Activated naive CD8-positive, alpha-beta T cell (primary cell): ENCODE data around the gene PLPP7.

Experiments used
- H3K27ac Mint-ChIP-seq: one replicate; pipeline ENCODE4 v1.8.0; 2021; ENCODE audit warnings: mixed read lengths
- H3K27me3 Mint-ChIP-seq: one replicate; pipeline ENCODE4 v1.8.0; 2021; ENCODE audit warnings: mixed read lengths
- H3K36me3 Mint-ChIP-seq: one replicate; pipeline ENCODE4 v1.8.0; 2021; ENCODE audit warnings: mixed read lengths
- H3K4me1 Mint-ChIP-seq: one replicate; pipeline ENCODE4 v1.8.0; 2021; ENCODE audit warnings: low read depth, mixed read lengths
- H3K4me3 Mint-ChIP-seq: one replicate; pipeline ENCODE4 v1.8.0; 2021; ENCODE audit warnings: mild to moderate bottlenecking, mixed read lengths
- H3K9me3 Mint-ChIP-seq: one replicate; pipeline ENCODE4 v1.8.0; 2021; ENCODE audit warnings: low read depth, mixed read lengths

Gene PLPP7

GRCh38 chr9:131284856-131285255 is 4.7 kb upstream of the PLPP7 start:
- Mint-ChIP-seq H3K4me3 (no peak overlapping the region), H3K27me3 (peaks cover 1% of the 10 kb centered on the region), H3K27ac (no peak overlapping the region), H3K36me3 (no peaks in the 10 kb centered on the region), H3K9me3 (no peaks in the 10 kb centered on the region), H3K4me1 (peaks cover 13% of the 10 kb centered on the region)

- H3K36me3 Mint-ChIP-seq: no peaks in the 10 kb centered on the region
- H3K27ac Mint-ChIP-seq: no peak overlapping the region
- H3K27me3 Mint-ChIP-seq: no peaks in the 10 kb centered on the region
- no peaks in the 10 kb centered on the region for H3K9me3 Mint-ChIP-seq
- no peak overlapping the region for H3K4me3 Mint-ChIP-seq
- H3K4me1 Mint-ChIP-seq: peaks cover 5% of the 10 kb centered on the region
Measured at GRCh38 chr9:131287359-131287758, 2.2 kb upstream of the PLPP7 start.

DNA sequence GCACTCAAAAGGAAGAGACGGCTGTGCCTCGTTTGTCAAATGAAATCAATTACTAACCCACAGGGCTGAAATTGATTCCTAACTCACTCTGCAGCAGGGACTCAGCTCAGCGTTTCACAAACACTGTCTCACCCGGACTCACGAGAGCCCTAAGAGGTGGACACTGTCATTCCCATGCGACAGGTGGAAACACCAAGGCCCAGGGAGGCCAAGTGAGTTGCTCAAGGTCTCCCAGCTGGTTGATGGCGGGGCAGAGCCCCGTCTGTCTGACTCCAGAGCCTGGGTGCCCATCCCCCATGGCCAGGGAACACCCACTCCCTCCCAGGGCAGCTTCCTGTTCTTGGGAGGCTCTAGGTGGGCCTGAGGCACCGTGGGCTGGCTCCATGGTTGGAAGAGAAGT is 1.3 kb upstream of the PLPP7 start:
- Mint-ChIP-seq H3K4me1 (peaks cover 3% of the 10 kb centered on the region), H3K36me3 (no peaks in the 10 kb centered on the region), H3K4me3 (no peak overlapping the region), H3K27ac (no peak overlapping the region), H3K27me3 (no peaks in the 10 kb centered on the region), H3K9me3 (no peaks in the 10 kb centered on the region)

DNA sequence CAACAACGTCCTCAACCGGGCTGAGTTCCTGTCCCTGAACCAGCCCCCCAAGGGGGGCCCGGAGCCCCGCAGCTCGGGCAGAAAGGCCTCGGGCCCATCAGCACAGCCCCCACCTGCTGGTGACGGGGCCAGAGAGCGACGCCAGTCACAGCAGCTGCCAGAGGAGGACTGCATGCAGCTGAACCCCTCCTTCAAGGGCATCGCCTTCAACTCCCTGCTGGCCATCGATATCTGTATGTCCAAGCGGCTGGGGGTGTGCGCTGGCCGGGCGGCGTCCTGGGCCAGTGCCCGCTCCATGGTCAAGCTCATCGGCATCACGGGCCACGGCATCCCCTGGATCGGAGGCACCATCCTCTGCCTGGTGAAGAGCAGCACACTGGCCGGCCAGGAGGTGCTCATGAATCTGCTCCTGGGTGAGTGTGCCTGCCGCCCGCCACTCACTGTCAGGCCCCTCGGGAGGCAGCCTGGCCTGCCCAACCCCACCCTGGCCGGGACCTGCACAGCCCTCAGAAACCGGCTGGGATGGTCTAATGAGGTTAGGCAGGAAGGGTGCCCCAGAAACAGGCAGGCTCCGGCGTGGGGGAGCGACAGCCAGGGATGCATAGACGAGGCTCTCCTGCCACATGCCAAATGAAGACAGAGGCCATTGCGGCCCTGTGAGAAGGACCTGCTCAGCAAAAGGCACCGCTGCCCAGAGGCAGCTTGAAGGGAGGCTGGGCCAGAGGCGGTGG is 678 bp downstream of the PLPP7 start:
- no peak overlapping the region for H3K27ac Mint-ChIP-seq
- no peaks in the 10 kb centered on the region for H3K36me3 Mint-ChIP-seq
- no peak overlapping the region for H3K4me3 Mint-ChIP-seq
- H3K9me3 Mint-ChIP-seq: no peaks in the 10 kb centered on the region
- H3K27me3 Mint-ChIP-seq: no peaks in the 10 kb centered on the region
- peaks cover 2% of the 10 kb centered on the region for H3K4me1 Mint-ChIP-seq

DNA sequence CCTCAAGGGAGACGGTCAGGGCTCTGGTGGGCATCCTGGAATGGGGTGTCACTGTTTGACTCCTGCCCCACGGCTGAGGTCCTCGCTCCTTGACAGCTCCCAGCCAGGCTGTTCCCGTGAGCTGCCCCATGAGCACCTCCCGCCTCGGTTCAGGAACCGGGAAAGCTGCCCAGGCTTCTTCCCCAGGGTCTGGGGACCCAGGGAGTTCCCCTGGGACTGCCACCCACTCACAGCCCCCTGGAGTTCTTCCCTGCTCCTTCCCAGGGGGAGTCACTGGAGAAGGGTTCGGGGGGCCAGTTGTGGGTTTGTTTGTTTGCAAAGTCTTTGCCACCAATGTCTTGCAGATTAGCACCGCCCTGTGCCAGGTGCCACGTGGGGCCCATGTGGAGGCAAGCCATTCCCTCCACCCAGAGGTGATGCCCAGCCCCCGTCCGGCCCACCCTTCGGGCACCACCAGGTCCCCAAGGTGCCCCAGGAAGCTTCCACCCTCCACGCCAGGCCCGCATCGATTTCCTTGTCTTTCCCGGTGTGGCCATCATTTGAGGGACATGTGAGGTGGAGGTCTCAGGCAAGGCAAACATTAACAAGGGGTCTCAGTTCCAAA is 1.3 kb downstream of the PLPP7 start:
- H3K4me1 Mint-ChIP-seq: peaks cover 2% of the 10 kb centered on the region
- H3K27ac Mint-ChIP-seq: no peak overlapping the region
- H3K36me3 Mint-ChIP-seq: no peaks in the 10 kb centered on the region
- no peaks in the 10 kb centered on the region for H3K9me3 Mint-ChIP-seq
- no peaks in the 10 kb centered on the region for H3K27me3 Mint-ChIP-seq
- no peak overlapping the region for H3K4me3 Mint-ChIP-seq

DNA sequence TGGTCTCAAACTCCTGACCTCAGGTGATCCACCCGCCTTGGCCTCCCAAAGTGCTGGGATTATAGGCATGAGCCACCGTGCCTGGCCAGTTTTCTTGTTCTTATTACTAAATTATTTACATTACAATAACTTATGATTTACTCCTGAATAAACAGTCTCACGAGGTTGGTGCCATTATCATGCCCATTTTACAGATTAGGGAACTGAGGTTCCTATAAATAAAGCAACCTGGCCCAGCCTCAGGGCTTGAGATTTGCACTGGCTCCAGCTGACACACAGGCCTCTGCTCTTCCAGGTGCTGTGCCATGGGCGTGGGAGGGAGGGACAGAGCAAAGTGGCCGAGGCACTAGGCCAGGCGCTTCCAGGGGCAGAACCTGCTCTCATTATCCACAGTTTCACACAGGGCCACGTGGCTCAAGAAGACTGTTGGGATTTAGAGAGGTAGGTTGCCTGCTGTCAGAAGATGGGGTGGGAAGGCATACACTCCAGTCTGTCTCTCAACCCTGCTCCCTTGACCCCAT is 2.3 kb downstream of the PLPP7 start:
- H3K4me3 Mint-ChIP-seq: no peak overlapping the region
- no peaks in the 10 kb centered on the region for H3K36me3 Mint-ChIP-seq
- no peaks in the 10 kb centered on the region for H3K9me3 Mint-ChIP-seq
- no peak overlapping the region for H3K27ac Mint-ChIP-seq
- H3K4me1 Mint-ChIP-seq: peaks cover 2% of the 10 kb centered on the region
- no peaks in the 10 kb centered on the region for H3K27me3 Mint-ChIP-seq

GRCh38 chr9:131292937-131293336 is 3.4 kb downstream of the PLPP7 start:
- no peak overlapping the region for H3K4me3 Mint-ChIP-seq
- no peak overlapping the region for H3K27ac Mint-ChIP-seq
- peaks cover 2% of the 10 kb centered on the region for H3K4me1 Mint-ChIP-seq
- H3K36me3 Mint-ChIP-seq: no peaks in the 10 kb centered on the region
- H3K9me3 Mint-ChIP-seq: no peaks in the 10 kb centered on the region
- H3K27me3 Mint-ChIP-seq: no peaks in the 10 kb centered on the region

DNA sequence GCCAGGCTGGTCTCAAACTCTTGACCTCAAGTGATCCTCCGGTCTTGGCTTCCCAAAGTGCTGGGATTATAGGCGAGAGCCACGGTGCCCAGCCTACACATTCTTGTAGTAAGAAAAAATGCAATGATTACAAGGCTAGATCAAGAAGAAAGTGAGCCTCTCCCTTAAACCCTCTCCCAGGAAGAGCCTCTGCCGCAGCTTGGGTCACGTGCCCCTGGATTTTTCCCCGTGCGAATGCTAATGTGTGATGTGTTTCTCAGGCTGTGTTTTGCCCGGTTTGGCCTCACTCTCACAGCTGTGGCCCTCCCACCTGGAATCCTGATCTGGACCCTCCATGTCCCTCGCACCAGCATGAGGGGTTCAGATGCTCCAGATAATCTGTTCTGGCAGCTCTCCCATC is 6.9 kb downstream of the PLPP7 start:
- Mint-ChIP-seq H3K4me1 (no peaks in the 10 kb centered on the region), H3K27ac (no peak overlapping the region), H3K36me3 (no peaks in the 10 kb centered on the region), H3K9me3 (no peaks in the 10 kb centered on the region), H3K27me3 (no peaks in the 10 kb centered on the region), H3K4me3 (no peak overlapping the region)

DNA sequence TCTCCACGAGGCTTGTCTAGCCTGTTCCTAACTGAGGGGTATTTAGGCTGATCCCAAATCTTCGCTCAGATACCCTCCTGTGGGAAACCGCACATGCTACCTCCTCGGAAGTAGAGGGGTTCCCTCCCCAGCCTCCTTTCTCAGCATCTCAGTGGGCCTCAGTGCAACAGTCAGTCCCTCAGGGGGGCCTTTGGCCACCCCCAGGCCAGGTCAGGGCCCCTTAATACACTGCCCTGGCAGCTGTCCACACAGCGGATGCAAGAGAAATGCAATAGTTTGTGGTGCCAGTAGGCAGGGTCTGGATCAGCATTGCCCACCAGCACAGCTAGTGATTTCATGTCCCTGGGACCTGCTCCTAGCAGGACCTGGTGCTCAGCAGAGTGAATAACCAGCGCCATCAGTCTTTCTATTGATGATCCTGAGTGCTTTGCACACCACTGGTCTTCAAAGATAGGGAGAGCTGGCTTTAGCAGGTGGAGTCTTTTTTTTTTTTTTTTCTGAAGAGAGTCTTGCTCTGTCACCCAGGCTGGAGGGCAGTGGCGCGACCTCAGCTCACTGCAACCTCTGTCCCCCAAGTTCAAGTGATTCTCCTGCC is 7.5 kb downstream of the PLPP7 start:
- H3K4me3 Mint-ChIP-seq: no peak overlapping the region
- no peaks in the 10 kb centered on the region for H3K36me3 Mint-ChIP-seq
- no peaks in the 10 kb centered on the region for H3K9me3 Mint-ChIP-seq
- H3K27me3 Mint-ChIP-seq: no peaks in the 10 kb centered on the region
- no peaks in the 10 kb centered on the region for H3K4me1 Mint-ChIP-seq
- H3K27ac Mint-ChIP-seq: no peak overlapping the region

GRCh38 chr9:131297903-131298302 is 8.4 kb downstream of the PLPP7 start:
- Mint-ChIP-seq H3K27me3 (no peaks in the 10 kb centered on the region), H3K4me3 (no peak overlapping the region), H3K4me1 (no peaks in the 10 kb centered on the region), H3K36me3 (no peaks in the 10 kb centered on the region), H3K9me3 (no peaks in the 10 kb centered on the region), H3K27ac (no peak overlapping the region)

- no peaks in the 10 kb centered on the region for H3K36me3 Mint-ChIP-seq
- no peak overlapping the region for H3K27ac Mint-ChIP-seq
- H3K4me1 Mint-ChIP-seq: no peaks in the 10 kb centered on the region
- H3K9me3 Mint-ChIP-seq: no peaks in the 10 kb centered on the region
- H3K27me3 Mint-ChIP-seq: no peaks in the 10 kb centered on the region
- no peak overlapping the region for H3K4me3 Mint-ChIP-seq
Measured at GRCh38 chr9:131298341-131298740, 8.8 kb downstream of the PLPP7 start.

DNA sequence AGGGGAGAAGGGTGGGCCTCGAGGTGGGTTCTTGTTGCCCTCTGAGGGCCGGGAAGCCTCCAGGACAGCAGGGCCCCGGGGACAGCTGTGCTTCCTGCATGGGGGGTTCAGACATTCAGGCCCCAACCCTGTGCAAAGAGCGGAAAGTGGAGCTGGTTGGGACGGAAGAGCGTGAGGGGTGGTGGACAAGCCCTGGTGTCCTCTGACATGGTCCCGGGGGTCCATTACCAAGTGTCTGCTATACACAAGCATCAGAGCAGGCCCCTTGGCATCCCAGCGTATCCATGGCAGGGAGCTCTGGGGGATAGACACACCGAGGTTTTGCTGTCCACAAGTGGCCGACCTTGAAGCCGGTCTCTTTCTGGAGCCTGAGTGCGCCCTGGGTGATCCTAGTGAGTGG is 9.3 kb downstream of the PLPP7 start:
- no peaks in the 10 kb centered on the region for H3K9me3 Mint-ChIP-seq
- H3K27me3 Mint-ChIP-seq: no peaks in the 10 kb centered on the region
- no peak overlapping the region for H3K4me3 Mint-ChIP-seq
- no peaks in the 10 kb centered on the region for H3K36me3 Mint-ChIP-seq
- H3K27ac Mint-ChIP-seq: no peak overlapping the region
- no peaks in the 10 kb centered on the region for H3K4me1 Mint-ChIP-seq

DNA sequence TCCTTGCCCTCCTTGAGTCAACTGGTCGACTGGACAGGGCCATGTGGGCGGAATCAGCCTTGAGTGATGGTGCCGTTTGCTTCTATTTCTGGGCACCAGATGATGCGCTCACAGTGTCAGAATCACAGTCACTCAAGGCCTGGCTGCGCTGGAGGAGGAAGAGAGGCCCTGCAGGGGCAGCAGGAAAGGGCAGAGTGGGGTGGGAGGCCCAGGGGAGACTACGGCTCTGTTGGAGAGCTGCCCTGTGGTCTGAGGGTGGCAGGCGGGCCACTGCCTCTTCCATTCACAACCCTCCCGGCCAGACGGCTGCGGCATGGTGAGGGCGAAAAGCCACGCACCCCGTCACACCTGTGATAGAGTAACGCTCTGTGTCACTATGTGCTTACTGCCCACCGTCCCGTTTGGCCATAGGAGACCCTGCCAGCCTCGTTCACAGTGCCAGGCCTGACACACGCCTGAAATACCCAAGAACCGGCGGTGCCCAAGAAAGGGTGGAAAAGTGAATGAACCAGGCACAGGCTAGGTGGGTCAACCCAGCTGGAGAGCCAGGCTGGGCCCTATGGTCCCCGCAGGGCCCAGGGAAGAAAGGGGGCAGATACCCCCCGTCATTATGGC is 9.9 kb downstream of the PLPP7 start:
- H3K4me3 Mint-ChIP-seq: no peak overlapping the region
- H3K4me1 Mint-ChIP-seq: no peaks in the 10 kb centered on the region
- no peaks in the 10 kb centered on the region for H3K9me3 Mint-ChIP-seq

DNA sequence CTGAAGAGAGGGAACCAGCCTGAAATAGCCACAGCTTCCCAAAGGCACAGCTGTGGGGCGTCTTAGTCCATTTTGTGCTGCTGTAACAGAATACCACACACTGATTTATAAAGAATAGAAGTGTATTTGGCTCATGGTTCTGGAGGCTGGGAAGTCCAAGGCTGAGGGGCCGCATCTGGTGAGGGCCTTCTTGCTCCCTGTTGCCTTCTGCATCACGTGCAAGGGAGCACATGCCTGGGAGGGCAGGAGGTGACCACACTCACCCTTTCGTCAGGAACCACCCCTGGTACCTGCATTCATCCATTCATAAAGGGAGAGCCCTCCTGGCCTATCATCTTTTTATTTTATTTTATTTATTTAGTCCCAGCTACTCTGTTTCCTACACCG is 10.4 kb downstream of the PLPP7 start:
- Mint-ChIP-seq H3K36me3 (no peaks in the 10 kb centered on the region), H3K27ac (no peak overlapping the region), H3K9me3 (no peaks in the 10 kb centered on the region), H3K27me3 (no peaks in the 10 kb centered on the region), H3K4me3 (no peak overlapping the region), H3K4me1 (no peaks in the 10 kb centered on the region)

More for the DNA sequence above, 9.9 kb downstream of the PLPP7 start:
- Mint-ChIP-seq H3K36me3 (no peaks in the 10 kb centered on the region), H3K27ac (no peak overlapping the region), H3K27me3 (no peaks in the 10 kb centered on the region)

DNA sequence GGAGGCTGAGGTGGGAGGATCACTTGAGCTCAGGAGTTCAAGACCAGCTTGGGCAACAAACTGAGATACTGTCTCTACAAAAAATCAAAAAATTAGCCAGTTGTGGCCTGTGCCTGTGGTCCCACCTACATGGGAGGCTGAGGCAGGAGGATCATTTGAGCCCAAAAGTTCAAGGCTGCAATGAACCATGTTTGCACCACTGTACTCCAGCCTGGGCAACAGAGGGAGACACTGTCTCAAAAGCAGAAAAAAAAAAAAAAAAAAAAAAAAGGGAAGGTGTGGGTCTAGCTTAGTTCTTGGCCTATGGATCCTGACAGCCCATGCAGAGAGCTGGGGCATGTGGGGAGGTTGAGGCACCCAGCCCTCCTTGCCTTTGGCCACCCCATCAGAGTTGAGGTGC is 10.9 kb downstream of the PLPP7 start:
- no peak overlapping the region for H3K27ac Mint-ChIP-seq
- no peaks in the 10 kb centered on the region for H3K9me3 Mint-ChIP-seq
- H3K27me3 Mint-ChIP-seq: no peaks in the 10 kb centered on the region

More for the DNA sequence above, 10.9 kb downstream of the PLPP7 start:
- Mint-ChIP-seq H3K4me3 (no peak overlapping the region), H3K36me3 (no peaks in the 10 kb centered on the region), H3K4me1 (no peaks in the 10 kb centered on the region)
